CD14-positive monocyte (primary cell): ENCODE results near the gene CIROP. TPM values are rescaled to one million over a fixed set of nuclear protein-coding genes. Genes with fewer than 3 reads are reported as not detected.

Experiments used
- DNase-seq, 3 donors: peaks; one replicate each; pipeline ENCODE4 v3.0.0-alpha.2; 2011 to 2022
- H2AFZ ChIP-seq: 2 replicates; pipeline ENCODE4 v1.6.0; 2012; ENCODE audit warnings: mild to moderate bottlenecking, low read depth, low read length, inconsistent platforms; ENCODE audit not compliant: insufficient read depth, poor library complexity, severe bottlenecking
- H3K27ac ChIP-seq, 2 donors: 1 replicate in 1 of 2; 2 replicates in 1 of 2; pipeline ENCODE4 v1.5.1; 2012 to 2013; ENCODE audit warnings: low read length in 2 of 2, control low read depth in 1 of 2, inconsistent platforms in 1 of 2, low read depth in 1 of 2, mild to moderate bottlenecking in 1 of 2
- H3K27me3 ChIP-seq, 2 donors: one replicate each; pipeline versions ENCODE4 v1.6.0 to v1.6.1; 2011 to 2013; ENCODE audit warnings: low read length in 2 of 2; ENCODE audit not compliant: control insufficient read depth in 2 of 2, insufficient read depth in 2 of 2
- H3K36me3 ChIP-seq, 2 donors: replicated peaks in 1 of 2; 1 replicate in 1 of 2; 2 replicates in 1 of 2; pipeline versions ENCODE4 v1.5.1 to v1.6.1; 2012 to 2013; ENCODE audit warnings: low read length in 2 of 2, control low read depth in 1 of 2, inconsistent platforms in 1 of 2, mild to moderate bottlenecking in 1 of 2; ENCODE audit not compliant: insufficient read depth in 2 of 2, control insufficient read depth in 1 of 2
- H3K4me1 ChIP-seq, 2 donors: 1 replicate in 1 of 2; 2 replicates in 1 of 2; pipeline versions ENCODE4 v1.5.1 to v1.6.1; 2012 to 2013; ENCODE audit warnings: low read length in 2 of 2, control low read depth in 1 of 2, inconsistent platforms in 1 of 2, mild to moderate bottlenecking in 1 of 2, moderate library complexity in 1 of 2; ENCODE audit not compliant: insufficient read depth in 2 of 2, control insufficient read depth in 1 of 2
- H3K4me2 ChIP-seq: replicated peaks from 2 replicates; pipeline ENCODE3; 2012; ENCODE audit warnings: low read length, moderate library complexity, mild to moderate bottlenecking; ENCODE audit not compliant: poor library complexity, severe bottlenecking; ENCODE audit errors: extremely low read depth
- H3K4me3 ChIP-seq, 3 experiments: fragments of 200-600 bp in 1 of 3; sonication (generic) in 1 of 3; replicated peaks in 1 of 3; 1 replicate in 2 of 3; 2 replicates in 1 of 3; pipeline ENCODE4 v1.5.1; 2011 to 2013; ENCODE audit warnings: low read length in 3 of 3, mild to moderate bottlenecking in 3 of 3, control low read depth in 2 of 3, low read depth in 2 of 3, inconsistent platforms in 1 of 3, moderate library complexity in 1 of 3
- H3K79me2 ChIP-seq: 2 replicates; pipeline ENCODE4 v1.6.0; 2012; ENCODE audit warnings: mild to moderate bottlenecking, control low read depth, inconsistent platforms, low read length, moderate library complexity; ENCODE audit not compliant: insufficient read depth
- H3K9ac ChIP-seq: 2 replicates; pipeline ENCODE4 v1.6.0; 2017; ENCODE audit warnings: low read length, mild to moderate bottlenecking; ENCODE audit not compliant: insufficient read depth, poor library complexity, severe bottlenecking
- H3K9me3 ChIP-seq, 2 donors: replicated peaks in 1 of 2; 1 replicate in 1 of 2; 2 replicates in 1 of 2; pipeline versions ENCODE4 v1.5.1 to v1.6.1; 2012 to 2013; ENCODE audit warnings: low read length in 2 of 2, control low read depth in 1 of 2; ENCODE audit not compliant: control insufficient read depth in 1 of 2, insufficient read depth in 1 of 2
- H4K20me1 ChIP-seq: 2 replicates; pipeline ENCODE4 v1.6.0; 2012; ENCODE audit warnings: mild to moderate bottlenecking, low read length, control low read depth, moderate library complexity; ENCODE audit not compliant: insufficient read depth
- H3K27ac Mint-ChIP-seq, 7 donors: one replicate each; pipeline ENCODE4 v1.8.0; 2020; ENCODE audit warnings: mild to moderate bottlenecking in 7 of 7, mixed read lengths in 7 of 7, moderate library complexity in 6 of 7, inconsistent platforms in 2 of 7
- H3K27me3 Mint-ChIP-seq, 3 donors: one replicate each; pipeline ENCODE4 v1.8.0; 2021 to 2022; ENCODE audit warnings: low read depth in 3 of 3, mild to moderate bottlenecking in 3 of 3, mixed read lengths in 3 of 3, moderate library complexity in 3 of 3, inconsistent platforms in 1 of 3
- H3K36me3 Mint-ChIP-seq, 2 donors: one replicate each; pipeline ENCODE4 v1.8.0; 2020; ENCODE audit warnings: mixed read lengths in 2 of 2, inconsistent platforms in 1 of 2, mild to moderate bottlenecking in 1 of 2
- H3K4me1 Mint-ChIP-seq: one replicate; pipeline ENCODE4 v1.8.0; 2020; ENCODE audit warnings: mild to moderate bottlenecking, mixed read lengths
- H3K4me3 Mint-ChIP-seq, 2 donors: one replicate each; pipeline ENCODE4 v1.8.0; 2020; ENCODE audit warnings: mild to moderate bottlenecking in 2 of 2, mixed read lengths in 2 of 2, moderate library complexity in 1 of 2
- H3K9me3 Mint-ChIP-seq, 7 donors: one replicate each; pipeline ENCODE4 v1.8.0; 2020 to 2022; ENCODE audit warnings: mixed read lengths in 7 of 7, mild to moderate bottlenecking in 6 of 7, moderate library complexity in 6 of 7, inconsistent platforms in 2 of 7
- WGBS: methylation state at CpG from one replicate; pipeline ENCODE4 v1.1.5; 2013; ENCODE audit warnings: missing lambda C conversion rate; ENCODE audit not compliant: insufficient coverage; 5-methylcytosine and 5-hydroxymethylcytosine counted together
- intact Hi-C, 2 donors: fragments of 100-400 bp; cut with micrococcal nuclease; formaldehyde crosslinking; loops; one replicate each; pipeline versions ENCODE4 v1.15.0 to v1.15.1; 2023
- polyA plus RNA-seq, 3 donors: library from polyadenylated mRNA; depleted of rRNA in 1 of 3; unstranded in 2 of 3; stranded (reverse) in 1 of 3; fragments of 300-500 nt in 2 of 3; fragments of >200 nt in 1 of 3; fragmentation: Illumina TruSeq in 2 of 3; gene quantifications; 1 replicate in 2 of 3; 2 replicates in 1 of 3; pipeline ENCODE4 v1.2.3, GENCODE V29; 2012 to 2021
- TF ChIP-seq, protein P1 (sequence below): fragments of 200-600 bp; IDR thresholded peaks from one replicate; pipeline ENCODE4 v1.8.0; 2022; ENCODE audit warnings: antibody characterized with exemption, mild to moderate bottlenecking

CIROP gene
- polyA plus RNA-seq, 3 donors: not detected

DNA sequence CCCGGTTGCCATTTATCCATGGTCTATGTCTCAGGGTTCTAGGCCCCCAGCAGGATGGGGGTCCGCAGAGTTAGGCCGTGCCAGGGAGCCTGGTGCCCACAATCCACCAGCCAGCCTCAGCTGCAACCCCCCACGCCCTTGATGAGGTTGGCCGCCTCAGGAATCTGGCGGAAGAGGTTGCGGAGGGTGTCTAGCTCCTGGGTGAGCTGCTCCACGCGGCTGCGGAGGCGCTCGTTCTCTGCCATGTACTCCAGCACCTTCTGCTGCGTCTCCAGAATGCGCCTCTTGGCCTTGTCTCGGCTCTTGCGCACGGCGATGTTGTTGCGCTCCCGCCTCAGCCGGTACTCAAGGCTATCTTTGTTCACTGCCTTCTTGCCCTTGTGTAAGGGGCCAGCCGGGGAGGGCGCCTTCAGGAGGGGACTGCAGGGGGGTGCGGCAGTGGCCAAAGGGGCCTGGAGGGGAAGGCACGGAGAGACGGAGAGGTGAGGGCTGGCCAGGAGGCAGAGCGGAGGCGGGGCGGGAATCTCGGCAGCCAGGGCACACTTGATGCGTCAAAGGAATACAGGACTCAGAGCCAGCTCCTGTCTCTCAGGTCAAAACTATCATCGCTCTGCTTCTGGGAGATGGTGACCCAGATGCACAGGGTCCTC is 12.7 kb upstream of the CIROP start:
- Mint-ChIP-seq H3K36me3 (peaks cover 0 to 6% of the 10 kb centered on the region in 2 donors), H3K4me1 (peaks cover 84% of the 10 kb centered on the region), H3K9me3 (no peaks in the 10 kb centered on the region), H3K4me3 (peak overlapping the region in 1 of 2 donors; percentile 91), H3K27me3 (peaks cover 0 to 4% (median 0%) of the 10 kb centered on the region in 3 donors), H3K27ac (peak overlapping the region in 2 of 7 donors; percentile 32 to 94)
- H3K9me3 ChIP-seq: no peaks in the 10 kb centered on the region
- peaks cover 68 to 82% of the 10 kb centered on the region in 2 donors for H3K4me1 ChIP-seq
- H3K36me3 ChIP-seq: no peaks in the 10 kb centered on the region
- no peak overlapping the region for H3K4me3 ChIP-seq
- peak overlapping the region; percentile 73 for H3K4me2 ChIP-seq
- TF ChIP-seq, protein P1, sequence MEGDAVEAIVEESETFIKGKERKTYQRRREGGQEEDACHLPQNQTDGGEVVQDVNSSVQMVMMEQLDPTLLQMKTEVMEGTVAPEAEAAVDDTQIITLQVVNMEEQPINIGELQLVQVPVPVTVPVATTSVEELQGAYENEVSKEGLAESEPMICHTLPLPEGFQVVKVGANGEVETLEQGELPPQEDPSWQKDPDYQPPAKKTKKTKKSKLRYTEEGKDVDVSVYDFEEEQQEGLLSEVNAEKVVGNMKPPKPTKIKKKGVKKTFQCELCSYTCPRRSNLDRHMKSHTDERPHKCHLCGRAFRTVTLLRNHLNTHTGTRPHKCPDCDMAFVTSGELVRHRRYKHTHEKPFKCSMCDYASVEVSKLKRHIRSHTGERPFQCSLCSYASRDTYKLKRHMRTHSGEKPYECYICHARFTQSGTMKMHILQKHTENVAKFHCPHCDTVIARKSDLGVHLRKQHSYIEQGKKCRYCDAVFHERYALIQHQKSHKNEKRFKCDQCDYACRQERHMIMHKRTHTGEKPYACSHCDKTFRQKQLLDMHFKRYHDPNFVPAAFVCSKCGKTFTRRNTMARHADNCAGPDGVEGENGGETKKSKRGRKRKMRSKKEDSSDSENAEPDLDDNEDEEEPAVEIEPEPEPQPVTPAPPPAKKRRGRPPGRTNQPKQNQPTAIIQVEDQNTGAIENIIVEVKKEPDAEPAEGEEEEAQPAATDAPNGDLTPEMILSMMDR: no peak
- intact Hi-C loops: no loop called here
- H3K27me3 ChIP-seq: no peaks in the 10 kb centered on the region
- H3K9ac ChIP-seq: no peak overlapping the region
- no peak overlapping the region for H2AFZ ChIP-seq
- no peaks in the 10 kb centered on the region for H4K20me1 ChIP-seq
- peak overlapping the region in 1 of 2 donors; percentile 88 for H3K27ac ChIP-seq
- peaks cover 35% of the 10 kb centered on the region for H3K79me2 ChIP-seq
- whole genome bisulfite sequencing: 95% methylated on average over 30 of the region's 32 CpGs
- no peak for DNase-seq

DNA sequence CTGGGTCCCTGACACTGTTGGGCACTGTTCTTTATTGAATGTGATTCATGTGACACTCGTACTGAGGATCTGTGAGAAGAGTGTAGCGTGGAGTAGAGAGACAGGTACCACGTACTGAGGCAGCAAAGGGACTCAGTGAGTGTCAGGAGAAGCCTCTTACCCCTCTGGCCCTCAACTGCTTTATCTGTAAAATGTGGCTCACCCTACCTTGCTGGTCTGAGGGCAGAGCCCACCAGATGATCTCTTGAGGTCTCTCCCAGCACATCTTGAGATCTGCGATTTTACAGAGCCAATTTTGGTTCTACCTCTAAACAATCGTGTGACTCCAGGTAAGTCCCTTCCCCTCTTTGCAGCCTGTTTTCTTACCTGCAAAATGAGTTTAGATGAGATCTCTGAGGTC is 11.1 kb upstream of the CIROP start:
- Histone ChIP-seq H3K36me3 (no peaks in the 10 kb centered on the region), H3K27ac (no peak overlapping the region), H4K20me1 (no peaks in the 10 kb centered on the region), H3K4me1 (peaks cover 72 to 92% of the 10 kb centered on the region in 2 donors), H3K9ac (no peak overlapping the region), H3K9me3 (no peaks in the 10 kb centered on the region), H3K79me2 (peaks cover 35% of the 10 kb centered on the region), H3K27me3 (no peaks in the 10 kb centered on the region), H2AFZ (no peak overlapping the region), H3K4me3 (no peak overlapping the region), H3K4me2 (no peak overlapping the region)
- Mint-ChIP-seq H3K4me1 (peaks cover 77% of the 10 kb centered on the region), H3K36me3 (peaks cover 0 to 6% of the 10 kb centered on the region in 2 donors), H3K27me3 (peaks cover 0 to 4% (median 0%) of the 10 kb centered on the region in 3 donors), H3K9me3 (no peaks in the 10 kb centered on the region), H3K4me3 (no peak overlapping the region), H3K27ac (no peak overlapping the region)
- WGBS: 100% methylated on average over 1 of the region's 5 CpGs
- no peak for DNase-seq
- intact Hi-C loops: no loop called here
- TF ChIP-seq, protein P1: no peak
